HL-60 (cell line): ENCODE data around the gene SIPA1.

Experiments used
- DNase-seq, 2 experiments: peaks; one replicate each; pipeline ENCODE4 v3.0.0-alpha.2; 2010 to 2020; ENCODE audit warnings: low read depth in 1 of 2, low spot score in 1 of 2
- H3K27ac ChIP-seq: fragments of 250-450 bp; sonication (Bioruptor Pico); replicated peaks from 2 replicates; pipeline ENCODE4 v1.5.1; 2020; ENCODE audit warnings: mild to moderate bottlenecking, moderate library complexity
- H3K27me3 ChIP-seq: fragments of 250-450 bp; sonication (Bioruptor Pico); 2 replicates; pipeline ENCODE4 v1.5.1; 2021; ENCODE audit warnings: mild to moderate bottlenecking, moderate library complexity; ENCODE audit not compliant: insufficient read depth, poor library complexity, severe bottlenecking
- H3K4me3 ChIP-seq: replicated peaks from 2 replicates; pipeline ENCODE4 v1.5.1; 2011; ENCODE audit warnings: mild to moderate bottlenecking, control low read depth, low read length; ENCODE audit not compliant: insufficient read depth
- CTCF ChIP-seq: IDR thresholded peaks from one replicate; pipeline ENCODE4 v1.5.1; 2011; ENCODE audit warnings: low read length, control low read depth, inconsistent platforms; ENCODE audit not compliant: insufficient read depth
- GABPA ChIP-seq: IDR thresholded peaks from 2 replicates; pipeline ENCODE4 v1.6.1; 2012; ENCODE audit warnings: low read depth
- POLR2AphosphoS5 ChIP-seq: IDR thresholded peaks from 2 replicates; pipeline ENCODE4 v1.6.1; 2012; ENCODE audit warnings: low read depth
- REST ChIP-seq: IDR thresholded peaks from 2 replicates; pipeline ENCODE4 v1.6.1; 2012; ENCODE audit warnings: low read depth; ENCODE audit not compliant: insufficient replicate concordance
- SPI1 ChIP-seq: IDR thresholded peaks from 2 replicates; pipeline ENCODE4 v1.6.1; 2012; ENCODE audit warnings: low read depth, mild to moderate bottlenecking, borderline replicate concordance

SIPA1 gene

GRCh38 chr11:65633390-65634108 is 4.4 kb upstream of the SIPA1 start:
- Histone ChIP-seq H3K27me3 (no peaks in the 10 kb centered on the region), H3K4me3 (no peak overlapping the region), H3K27ac (no peak overlapping the region)
- no peak for TF ChIP-seq CTCF
- TF ChIP-seq REST: no peak
- no peak for DNase-seq

GRCh38 chr11:65634109-65634436 is 3.8 kb upstream of the SIPA1 start:
- H3K4me3 ChIP-seq: no peak overlapping the region
- no peaks in the 10 kb centered on the region for H3K27me3 ChIP-seq
- DNase-seq: no peak
- H3K27ac ChIP-seq: no peak overlapping the region
- TF ChIP-seq POLR2AphosphoS5: no peak
- no peak for TF ChIP-seq REST
- TF ChIP-seq CTCF: no peak
- TF ChIP-seq SPI1: no peak
- no peak for TF ChIP-seq GABPA

- Histone ChIP-seq H3K27ac (no peak overlapping the region), H3K27me3 (no peaks in the 10 kb centered on the region), H3K4me3 (no peak overlapping the region)
- no peak for DNase-seq
- no peak for TF ChIP-seq POLR2AphosphoS5
- no peak for TF ChIP-seq CTCF
- TF ChIP-seq GABPA: no peak
- TF ChIP-seq REST: no peak
- no peak for TF ChIP-seq SPI1
Observed at GRCh38 chr11:65634440-65634839, 3.5 kb upstream of the SIPA1 start.
